GM19351 (cell line): ENCODE measurements around the gene ADAMTS18.
"Not testable (repeated sequence)": the region's sequence is repeated elsewhere in the genome, so short reads cannot be mapped to it uniquely, and the experiment has no call there.

ENCODE experiments used
- ATAC-seq: cut with Tn5 transposase; IDR thresholded peaks from one replicate; pipeline ENCODE4 v1.9.1; 2021; ENCODE audit warnings: mild to moderate bottlenecking, moderate library complexity; ENCODE audit not compliant: unreplicated experiment

The ADAMTS18 gene

DNA sequence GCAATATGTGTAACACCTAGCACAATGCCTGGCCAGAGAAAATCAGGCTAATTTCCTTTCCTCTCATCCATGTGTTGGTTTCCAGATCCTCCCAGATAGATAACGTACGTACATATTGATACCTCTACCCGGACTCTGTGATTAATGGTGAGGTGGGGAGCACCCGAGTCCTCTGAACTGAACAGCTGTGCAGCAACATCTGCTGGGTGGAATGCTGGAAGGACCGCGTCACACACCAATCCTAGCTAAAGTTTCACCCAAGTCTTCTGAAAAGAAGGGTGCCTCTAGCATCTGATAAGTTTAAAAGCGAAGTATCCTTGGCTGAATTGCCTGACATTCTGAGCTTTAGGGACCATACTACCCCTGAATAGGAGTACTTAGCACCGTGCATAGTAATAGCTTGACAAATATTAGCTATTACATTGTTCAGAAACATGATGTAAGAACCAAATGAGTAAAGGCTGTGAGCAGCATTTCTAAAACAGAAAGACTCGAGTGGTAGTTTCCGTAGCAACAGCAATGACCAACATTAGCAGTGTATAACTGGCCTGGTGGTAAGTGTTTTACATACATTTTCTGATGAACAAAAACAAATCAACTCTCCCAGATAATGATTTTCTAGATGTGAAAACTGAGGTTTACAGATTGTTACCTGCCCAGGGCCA lies 144.3 kb downstream of the ADAMTS18 start:
- no peak for ATAC-seq

DNA sequence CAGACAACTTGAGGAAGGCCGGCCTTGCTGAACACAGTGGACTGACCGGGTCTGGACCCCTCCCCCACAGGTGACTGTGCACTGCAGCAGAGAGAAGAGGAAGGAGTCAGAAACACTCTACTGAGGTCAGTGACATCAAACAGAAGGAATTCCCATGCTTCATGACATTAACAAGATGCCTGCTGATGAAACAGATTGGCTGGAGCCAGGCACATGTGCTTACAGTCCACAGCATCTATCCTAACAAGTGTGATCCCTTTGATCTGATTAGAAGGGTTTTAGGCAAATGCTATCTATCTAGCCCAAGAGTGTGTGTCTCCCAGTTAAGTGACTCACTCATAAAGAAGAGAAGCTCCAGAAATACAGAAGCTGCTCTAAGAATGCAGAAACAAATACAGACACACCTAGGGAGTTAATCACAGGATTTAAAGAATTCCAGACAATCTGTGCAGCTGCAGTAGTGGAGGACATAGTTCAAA lies 145.5 kb downstream of the ADAMTS18 start:
- no peak for ATAC-seq

DNA sequence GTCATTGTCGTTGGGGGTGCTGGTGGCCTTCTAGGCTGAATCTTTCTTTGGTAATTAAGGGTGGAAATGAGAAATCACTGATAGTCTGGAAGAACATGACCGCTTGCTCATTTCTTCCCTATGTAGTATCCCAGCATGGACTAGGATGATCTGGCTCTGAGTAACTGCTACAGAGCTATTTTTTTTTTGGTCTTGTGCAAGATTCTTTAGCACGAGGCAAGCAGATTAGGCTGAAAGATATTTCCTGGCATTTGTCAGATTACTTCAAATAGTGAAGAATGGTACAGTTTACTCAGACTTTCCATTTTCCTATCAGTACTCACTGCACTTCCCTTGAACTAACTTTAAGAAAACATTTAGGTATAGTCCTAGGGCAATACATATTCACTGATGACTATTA lies 146.6 kb downstream of the ADAMTS18 start:
- ATAC-seq, result no peak

DNA sequence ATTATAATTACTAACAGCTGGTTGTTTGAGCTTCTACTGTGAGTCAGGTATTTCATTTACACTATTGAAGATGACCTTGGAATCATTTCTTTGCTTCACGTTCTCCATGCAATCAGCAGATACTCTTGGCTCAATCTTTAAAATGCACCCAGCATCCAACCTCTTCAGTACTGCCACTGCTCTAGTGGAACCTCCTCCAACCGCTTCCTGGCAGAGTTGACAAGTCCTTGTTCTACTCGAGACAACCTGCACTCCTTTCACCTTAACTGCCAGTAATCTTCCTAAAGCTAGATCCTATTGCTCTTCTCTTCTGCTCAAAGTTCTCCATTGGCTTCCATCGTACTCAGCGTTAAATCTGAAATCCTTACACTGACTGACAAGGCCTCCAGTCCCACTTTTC lies 149.2 kb downstream of the ADAMTS18 start:
- no peak for ATAC-seq

DNA sequence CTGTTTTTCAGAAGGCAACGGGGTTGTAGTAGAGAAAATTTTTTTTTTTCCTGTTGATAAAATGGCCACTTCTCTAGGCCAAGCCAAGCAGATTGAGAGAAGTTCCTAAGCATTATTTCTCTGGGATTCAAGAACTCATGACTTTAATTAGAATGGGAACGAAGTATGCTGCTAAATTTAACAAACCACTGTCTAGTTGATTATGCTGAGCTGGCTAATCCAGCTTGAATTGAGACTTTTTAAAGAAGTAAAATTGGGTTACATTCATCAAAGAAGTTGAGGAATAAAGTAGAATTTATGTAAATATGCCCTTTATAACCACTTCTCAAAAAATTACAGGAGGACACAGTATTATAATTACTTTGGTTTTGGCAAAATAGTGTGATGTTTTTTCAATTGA lies 152.5 kb downstream of the ADAMTS18 start:
- no peak for ATAC-seq

DNA sequence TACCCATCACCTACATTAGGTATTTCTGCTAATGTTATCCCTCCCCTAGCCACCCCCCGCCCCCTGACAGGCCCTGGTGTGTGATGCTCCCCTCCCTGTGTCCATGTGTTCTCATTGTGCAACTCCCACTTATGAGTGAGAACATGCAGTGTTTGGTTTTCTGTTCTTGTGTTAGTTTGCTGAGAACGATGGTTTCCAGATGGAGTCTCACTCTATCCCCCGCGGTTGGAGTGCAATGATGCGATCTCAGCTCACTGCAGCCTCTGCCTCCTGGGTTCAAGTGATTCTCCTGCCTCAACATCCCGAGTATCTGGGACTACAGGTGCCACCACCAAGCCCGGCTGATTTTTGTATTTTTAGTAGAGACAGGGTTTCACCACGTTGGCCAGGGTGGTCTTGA lies 155.5 kb downstream of the ADAMTS18 start:
- ATAC-seq, result not testable (repeated sequence)

DNA sequence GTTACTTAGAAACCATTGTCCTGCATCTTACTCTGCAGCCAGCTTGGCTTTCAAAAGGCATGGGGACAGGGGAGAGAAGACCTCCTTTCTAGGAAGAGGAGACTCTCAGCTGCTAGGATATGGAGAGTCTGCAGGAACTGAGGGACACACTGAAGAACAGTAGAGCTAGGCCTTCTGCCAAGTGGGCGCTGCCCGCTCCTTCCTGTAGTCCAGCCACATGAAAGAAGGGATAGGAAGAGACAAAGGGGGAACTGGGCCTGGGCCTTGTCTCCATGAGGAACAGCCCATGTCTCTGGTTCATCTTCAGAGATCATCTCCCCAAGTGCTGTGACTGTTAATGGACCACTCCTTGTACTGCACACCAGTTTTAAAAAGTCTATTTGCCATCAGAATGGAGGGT lies 157.3 kb downstream of the ADAMTS18 start:
- ATAC-seq, result no peak

DNA sequence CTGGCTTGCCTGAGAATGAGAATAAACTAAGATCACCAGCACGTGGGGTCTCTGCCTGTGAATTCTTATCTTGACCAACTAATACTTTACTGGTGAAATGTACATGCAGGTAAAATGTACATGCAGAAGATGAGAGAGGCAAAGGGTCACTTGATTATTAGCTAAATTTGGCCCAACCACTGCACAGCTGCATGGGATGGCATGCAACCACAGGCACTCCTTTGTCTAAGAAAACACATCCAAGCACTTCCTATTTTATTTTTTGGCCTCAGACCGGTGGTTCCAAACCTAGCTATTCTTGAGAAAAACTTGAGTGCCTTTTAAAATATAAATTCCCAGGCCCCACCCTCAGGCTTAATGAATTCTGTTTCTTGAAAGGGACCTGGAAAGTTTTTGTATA lies 157.7 kb downstream of the ADAMTS18 start:
- ATAC-seq, result no peak

DNA sequence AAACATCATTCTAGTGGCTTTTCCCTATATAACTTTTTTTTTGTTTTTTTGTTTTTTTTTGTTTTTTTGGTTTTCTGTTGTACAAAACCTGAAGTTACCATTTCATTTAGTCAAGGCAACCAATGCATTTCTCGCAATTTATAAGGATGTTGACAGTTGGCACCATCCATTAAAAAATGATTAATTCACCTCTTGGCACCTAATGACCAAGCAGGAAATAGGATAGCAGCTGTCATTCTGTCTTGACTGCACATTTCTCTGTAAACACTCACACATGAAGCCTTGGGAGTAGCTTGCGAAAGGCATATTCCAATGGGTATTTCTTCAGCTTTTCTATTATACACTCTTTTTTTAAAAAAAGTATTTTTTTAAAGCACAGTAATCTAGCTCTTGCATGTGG lies 158.2 kb downstream of the ADAMTS18 start:
- ATAC-seq, result no peak

DNA sequence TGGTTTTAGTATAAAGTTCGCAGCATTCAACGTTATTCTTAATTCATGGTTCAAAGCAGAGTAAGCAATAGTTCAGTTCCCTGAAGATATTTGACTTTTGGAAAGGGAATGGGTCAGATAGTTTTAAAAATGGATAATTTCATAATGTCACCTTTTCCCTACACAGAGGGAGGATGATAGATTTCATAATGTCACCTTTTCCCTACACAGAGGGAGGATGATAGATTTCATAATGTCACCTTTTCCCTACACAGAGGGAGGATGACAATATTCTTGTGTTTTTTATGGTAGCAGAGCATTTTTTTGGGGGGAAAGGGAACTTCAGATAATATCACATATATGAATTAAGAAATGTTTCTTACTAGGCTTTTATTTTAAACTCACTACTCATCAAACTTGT lies 159.5 kb downstream of the ADAMTS18 start:
- ATAC-seq, result not testable (repeated sequence)

DNA sequence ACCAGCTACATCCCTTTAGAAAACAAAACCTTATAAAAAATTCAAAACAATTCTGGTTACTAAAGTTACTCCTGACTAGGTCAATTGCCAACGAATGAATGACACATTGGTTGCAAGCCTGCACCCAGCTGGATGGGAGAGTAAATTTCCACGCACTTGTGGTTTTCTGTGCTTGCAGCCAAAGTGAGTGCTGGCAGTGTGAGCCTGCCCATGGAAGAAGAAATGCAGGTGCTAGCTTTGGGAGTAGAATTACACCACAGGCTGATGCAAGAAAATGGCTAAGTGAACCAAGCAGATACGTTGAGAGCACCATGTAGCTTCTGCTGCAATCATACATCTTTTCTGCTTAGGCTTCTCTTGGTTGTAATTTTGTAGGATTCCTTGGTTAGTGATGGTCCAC lies 161.0 kb downstream of the ADAMTS18 start:
- ATAC-seq, result no peak

DNA sequence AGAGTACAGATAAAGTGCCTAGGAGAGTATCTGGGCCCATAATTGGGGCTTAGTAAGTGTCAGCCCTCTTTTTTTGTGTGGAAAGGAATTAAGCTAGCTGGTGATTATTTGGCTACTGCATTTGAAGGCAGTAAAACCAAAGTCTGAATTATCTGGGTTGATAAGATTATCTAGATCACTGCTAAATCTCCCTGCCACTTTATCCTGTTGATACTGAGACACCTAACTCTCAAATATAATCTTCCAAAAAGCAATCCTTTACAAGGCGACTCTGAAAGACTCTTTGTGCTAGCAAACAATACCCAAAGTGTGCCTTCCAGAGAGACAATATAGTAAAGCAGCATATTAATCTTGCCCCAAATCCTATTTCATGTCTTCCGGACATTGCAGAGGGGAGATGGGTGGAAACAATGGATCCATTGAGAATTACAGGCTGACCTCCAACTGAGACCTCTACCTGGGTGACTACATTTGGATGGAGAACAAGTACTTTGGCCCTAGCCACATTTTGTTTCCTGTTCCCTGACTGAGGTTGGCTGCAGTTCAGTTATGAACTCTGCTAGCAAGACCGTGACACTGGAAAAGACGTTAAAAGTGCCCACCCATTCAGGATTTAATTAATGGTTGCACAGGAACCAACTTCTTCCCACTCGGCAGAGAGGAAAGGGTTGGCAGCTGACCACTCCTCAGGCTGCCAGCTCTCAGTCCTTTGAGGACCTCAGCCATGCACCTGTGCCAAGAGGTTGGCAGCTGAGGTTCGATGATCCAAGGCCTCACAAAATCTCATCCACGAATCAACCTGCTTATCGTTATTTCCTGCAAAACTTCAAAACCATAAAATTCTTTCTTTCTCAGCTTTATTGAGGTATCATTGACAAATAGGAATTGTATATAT lies 163.1 kb downstream of the ADAMTS18 start:
- no peak for ATAC-seq

DNA sequence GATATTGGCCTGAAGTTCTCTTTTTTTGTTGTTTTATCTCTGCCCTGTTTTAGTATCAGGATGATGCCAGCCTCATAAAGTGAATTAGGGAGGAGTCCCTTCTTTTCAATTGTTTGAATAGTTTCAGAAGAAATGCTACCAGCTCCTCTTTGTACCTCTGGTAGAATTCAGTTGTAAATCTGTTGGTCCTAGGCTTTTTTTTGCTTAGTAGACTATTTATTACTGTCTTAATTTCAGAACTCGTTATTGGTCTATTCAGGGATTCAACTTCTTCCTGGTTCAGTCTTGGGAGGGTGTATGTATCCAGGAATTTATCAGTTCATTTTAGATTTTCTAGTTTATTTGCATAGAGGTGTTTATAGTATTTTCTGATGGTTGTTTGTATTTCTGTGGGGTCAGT lies 168.6 kb downstream of the ADAMTS18 start:
- ATAC-seq, result not testable (repeated sequence)

DNA sequence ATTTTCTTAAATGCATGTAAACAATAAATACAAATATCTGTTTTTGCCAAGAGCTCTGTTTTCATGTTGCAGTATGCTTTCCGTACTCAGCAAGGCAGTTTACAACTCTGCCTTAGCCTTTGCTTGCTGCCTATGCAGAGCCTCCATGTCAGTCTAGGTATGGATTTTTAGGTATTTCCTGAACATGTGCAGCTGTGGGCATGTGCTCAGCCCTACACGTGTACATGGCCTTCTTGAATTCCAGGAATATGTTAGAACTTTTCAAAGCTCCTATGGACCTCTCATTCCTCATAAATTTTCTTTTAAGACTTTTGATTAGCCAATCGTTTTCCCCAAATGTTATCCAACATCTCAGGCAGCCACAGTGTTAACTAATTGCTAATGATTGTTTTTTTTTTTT lies 171.9 kb downstream of the ADAMTS18 start:
- no peak for ATAC-seq

DNA sequence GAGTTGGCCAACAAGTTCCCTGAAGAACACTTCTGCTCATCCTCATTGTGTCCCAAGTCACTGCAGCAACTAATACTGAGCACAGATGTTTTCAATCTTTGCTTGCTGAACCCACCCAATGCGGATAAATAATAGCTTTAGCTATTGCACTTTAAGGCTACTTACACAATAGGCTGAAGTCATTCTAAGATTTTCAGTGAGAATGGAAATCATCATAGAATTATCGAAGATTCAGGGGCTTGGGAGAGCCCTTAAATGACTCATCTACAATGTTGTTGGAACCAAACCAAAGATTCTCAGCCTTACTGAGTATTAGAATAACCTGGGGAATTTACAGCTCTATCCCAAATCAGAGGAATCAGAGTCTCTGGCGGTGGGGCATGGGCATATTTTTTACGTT lies 184.4 kb downstream of the ADAMTS18 start:
- no peak for ATAC-seq

DNA sequence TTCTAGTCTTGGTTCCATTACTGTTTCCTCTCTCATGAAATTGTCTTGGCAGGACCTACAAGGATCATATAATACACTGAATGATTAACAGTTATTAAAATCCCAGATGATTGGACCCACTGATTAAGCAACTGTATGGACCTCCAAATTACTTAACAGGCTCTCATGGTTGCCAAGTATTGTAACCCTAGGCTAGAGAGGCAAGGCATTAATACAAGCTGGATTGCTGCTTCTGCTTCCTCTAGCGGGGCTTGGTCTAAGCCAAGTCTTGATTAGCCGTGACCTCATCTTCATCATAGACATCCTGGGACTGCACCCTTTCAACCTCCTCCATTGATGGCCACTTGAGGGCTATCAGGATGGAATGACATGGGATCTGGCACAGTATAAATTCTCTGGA lies 188.7 kb downstream of the ADAMTS18 start:
- ATAC-seq, result no peak

DNA sequence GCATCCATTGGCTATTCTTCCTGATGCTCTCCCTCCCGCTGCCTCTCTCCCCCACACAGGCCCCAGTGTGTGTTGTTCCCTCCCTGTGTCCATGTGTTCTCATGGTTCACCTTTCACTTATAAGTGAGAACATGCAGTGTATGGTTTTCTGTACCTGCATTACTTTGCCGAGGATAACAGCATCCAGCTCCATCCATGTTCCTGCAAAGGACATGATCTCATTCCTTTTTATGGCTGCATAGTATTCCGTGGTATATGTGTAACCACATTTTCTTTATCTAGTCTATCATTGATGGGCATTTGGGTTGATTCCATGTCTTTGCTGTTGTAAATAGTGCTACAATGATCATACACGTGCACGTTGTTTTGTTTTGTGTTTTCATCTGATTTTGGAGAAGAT lies 192.4 kb downstream of the ADAMTS18 start:
- ATAC-seq, result not testable (repeated sequence)

DNA sequence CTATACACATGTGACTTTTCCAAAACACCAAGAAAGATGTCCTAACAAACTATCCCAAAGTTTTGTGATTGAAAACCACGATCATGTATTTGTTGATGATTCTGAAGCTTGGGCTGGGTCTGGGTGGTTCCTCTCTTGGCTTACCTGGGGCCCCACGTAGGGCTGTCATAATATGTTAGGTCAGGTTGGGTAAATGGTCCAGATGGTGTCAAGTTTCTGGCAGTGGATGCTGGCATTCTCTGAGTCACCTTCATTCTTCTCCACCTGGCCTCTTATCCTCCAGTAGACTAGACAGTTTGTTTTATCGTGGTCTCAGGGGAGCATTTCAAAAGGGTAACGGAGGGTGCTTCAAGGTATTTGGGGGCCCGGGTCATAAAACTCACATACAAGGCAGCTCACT lies 196.2 kb downstream of the ADAMTS18 start:
- ATAC-seq, result no peak

DNA sequence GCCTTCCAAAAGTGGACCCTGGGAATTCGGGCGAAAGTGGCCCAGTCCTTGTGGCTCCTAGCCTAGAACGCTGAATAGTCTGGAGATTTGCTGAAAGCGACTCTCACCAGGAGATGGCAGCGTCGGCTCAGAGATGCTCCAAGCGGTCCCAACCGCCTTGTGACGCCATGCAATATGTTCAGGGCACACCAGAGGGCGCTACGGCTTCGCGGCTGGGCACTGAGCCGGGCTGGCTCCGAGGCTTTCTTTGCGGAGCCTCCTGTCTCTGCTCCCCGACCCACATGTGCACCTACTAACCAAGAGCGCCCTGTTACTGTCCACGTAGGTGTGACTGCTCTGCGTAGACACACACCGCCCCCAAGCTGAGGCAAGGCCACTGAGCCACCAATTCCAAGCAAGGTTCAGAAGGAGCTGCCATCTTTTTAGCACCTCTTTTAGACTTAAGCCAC lies 198.7 kb downstream of the ADAMTS18 start:
- ATAC-seq, result peak; percentile 97

DNA sequence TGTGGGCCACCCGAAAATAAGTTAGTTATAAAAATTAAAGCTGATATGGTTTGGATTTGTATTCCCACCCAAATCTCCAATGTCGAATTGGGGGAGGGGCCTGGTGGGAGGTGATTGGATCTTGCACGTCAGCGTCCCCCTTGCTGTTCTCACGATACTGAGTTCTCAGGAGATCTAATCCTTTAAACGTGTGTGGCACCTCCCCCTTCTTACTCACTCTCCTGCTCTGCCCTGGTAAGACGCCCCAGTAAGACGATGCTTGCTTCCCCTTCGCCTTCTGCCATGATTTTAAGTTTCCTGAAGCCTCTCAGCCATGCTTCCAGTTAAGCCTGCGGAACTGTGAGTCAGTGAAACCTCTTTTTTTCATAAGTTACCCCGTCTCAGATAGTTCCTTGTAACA lies 200.2 kb downstream of the ADAMTS18 start:
- no peak for ATAC-seq

DNA sequence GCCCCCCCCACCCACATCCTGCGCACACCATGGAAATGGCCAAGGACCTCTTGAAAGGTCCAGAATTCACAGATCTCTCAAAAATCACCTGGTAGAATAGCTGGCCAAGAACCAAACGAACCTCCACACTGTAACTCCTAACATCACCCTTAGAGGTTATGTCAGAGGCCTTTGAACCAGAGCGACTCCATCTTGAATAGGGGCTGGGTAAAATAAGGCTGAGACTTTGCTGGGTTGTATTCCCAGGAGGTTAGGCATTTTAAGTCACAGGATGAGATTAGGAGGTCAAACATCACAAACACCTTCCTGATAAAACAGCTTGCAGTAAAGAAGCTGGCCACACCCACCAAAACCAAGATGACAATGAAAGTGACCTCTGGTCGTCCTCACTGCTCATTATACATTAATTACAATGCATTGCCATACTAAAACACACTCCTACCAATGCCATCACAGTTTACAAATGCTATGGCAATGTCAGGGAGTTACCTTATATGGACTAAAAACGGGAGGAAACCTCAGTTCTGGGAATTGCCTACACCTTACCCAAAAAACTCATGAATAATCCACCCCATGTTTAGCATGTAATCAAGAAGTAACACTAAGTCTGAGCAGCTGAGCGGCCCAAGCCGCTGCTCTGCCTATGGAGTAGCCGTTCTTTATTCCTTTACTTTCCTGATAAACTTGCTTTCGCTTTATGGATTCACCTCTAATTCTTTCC lies 200.9 kb downstream of the ADAMTS18 start:
- ATAC-seq, result no peak
